GM12873 (cell line): ENCODE measurements around the gene CDK15.

Source experiments
- CTCF ChIP-seq: IDR thresholded peaks from 2 replicates; pipeline ENCODE4 v1.5.1; 2012; ENCODE audit warnings: low read depth, mild to moderate bottlenecking, moderate library complexity, low read length, control low read depth; ENCODE audit not compliant: insufficient read depth; ENCODE audit errors: missing control alignments

CDK15 gene

GRCh38 chr2:201901786-201902185, 95.4 kb downstream of the CDK15 start:
- no peak for TF ChIP-seq CTCF

GRCh38 chr2:201904538-201905420, 98.4 kb downstream of the CDK15 start:
- no peak for TF ChIP-seq CTCF

GRCh38 chr2:201906777-201907562, 100.6 kb downstream of the CDK15 start:
- no peak for TF ChIP-seq CTCF

- TF ChIP-seq CTCF, result no peak
Measured at GRCh38 chr2:201907563-201907881, 101.2 kb downstream of the CDK15 start.

- TF ChIP-seq CTCF, result no peak
Measured at GRCh38 chr2:201908901-201909300, 102.6 kb downstream of the CDK15 start.

- no peak for TF ChIP-seq CTCF
Measured at GRCh38 chr2:201909348-201909747, 103.0 kb downstream of the CDK15 start.

- no peak for TF ChIP-seq CTCF
Measured at GRCh38 chr2:201909961-201910361, 103.6 kb downstream of the CDK15 start.
